Mesenchymal stem cell (in vitro differentiated cells and primary cell): ENCODE results near the gene LCMT1.

ENCODE experiments used
- DNase-seq: peaks from one replicate; pipeline ENCODE4 v3.0.0-alpha.2; 2013
- H2AFZ ChIP-seq: one replicate; pipeline ENCODE4 v1.6.1; 2013; ENCODE audit warnings: low read depth, mild to moderate bottlenecking, control low read depth, inconsistent platforms, low read length, moderate library complexity
- H2AK5ac ChIP-seq: 2 replicates; pipeline ENCODE4 v1.6.1; 2013; ENCODE audit warnings: low read length, moderate library complexity, mild to moderate bottlenecking, inconsistent platforms; ENCODE audit not compliant: severe bottlenecking
- H2BK120ac ChIP-seq: one replicate; pipeline ENCODE4 v1.6.1; 2013; ENCODE audit warnings: low read depth, mild to moderate bottlenecking, inconsistent platforms, low read length, moderate library complexity
- H2BK12ac ChIP-seq, 2 experiments: one replicate each; pipeline ENCODE4 v1.6.1; 2013; ENCODE audit warnings: inconsistent platforms in 2 of 2, low read length in 2 of 2, mild to moderate bottlenecking in 2 of 2, moderate library complexity in 2 of 2, control low read depth in 1 of 2
- H2BK15ac ChIP-seq: one replicate; pipeline ENCODE4 v1.6.1; 2013; ENCODE audit warnings: mild to moderate bottlenecking, low read depth, inconsistent platforms; ENCODE audit not compliant: poor library complexity, severe bottlenecking
- H2BK5ac ChIP-seq: 2 replicates; pipeline ENCODE4 v1.6.1; 2013; ENCODE audit warnings: low read depth, mild to moderate bottlenecking, low read length, control low read depth, inconsistent platforms; ENCODE audit not compliant: poor library complexity, severe bottlenecking
- H3K14ac ChIP-seq, 2 experiments: one replicate each; pipeline ENCODE4 v1.6.1; 2013; ENCODE audit warnings: inconsistent platforms in 2 of 2, low read length in 2 of 2, control low read depth in 1 of 2, mild to moderate bottlenecking in 1 of 2, moderate library complexity in 1 of 2
- H3K18ac ChIP-seq, 2 experiments: one replicate each; pipeline ENCODE4 v1.6.1; 2013; ENCODE audit warnings: inconsistent platforms in 2 of 2, low read length in 2 of 2, control low read depth in 1 of 2, low read depth in 1 of 2, mild to moderate bottlenecking in 1 of 2
- H3K23ac ChIP-seq, 2 experiments: one replicate each; pipeline ENCODE4 v1.6.1; 2013; ENCODE audit warnings: inconsistent platforms in 2 of 2, low read length in 2 of 2, mild to moderate bottlenecking in 2 of 2, moderate library complexity in 2 of 2, control low read depth in 1 of 2
- H3K27ac ChIP-seq: 2 replicates; pipeline ENCODE4 v1.5.1; 2013; ENCODE audit warnings: mild to moderate bottlenecking, moderate library complexity, low read length, control low read depth, inconsistent platforms; ENCODE audit not compliant: poor library complexity, severe bottlenecking
- H3K27me3 ChIP-seq, 2 experiments: 2 replicates each; pipeline versions ENCODE4 v1.6.1 to v1.7.0; 2013; ENCODE audit warnings: low read length in 2 of 2, mild to moderate bottlenecking in 2 of 2, moderate library complexity in 2 of 2, control low read depth in 1 of 2, inconsistent platforms in 1 of 2; ENCODE audit not compliant: control insufficient read depth in 1 of 2, insufficient read depth in 1 of 2
- H3K36me3 ChIP-seq, 2 experiments: 2 replicates each; pipeline versions ENCODE4 v1.6.1 to v1.7.0; 2013; ENCODE audit warnings: low read length in 2 of 2, control low read depth in 1 of 2, inconsistent platforms in 1 of 2, low read depth in 1 of 2, mild to moderate bottlenecking in 1 of 2; ENCODE audit not compliant: insufficient read depth in 2 of 2, control insufficient read depth in 1 of 2
- H3K4ac ChIP-seq, 2 experiments: one replicate each; pipeline ENCODE4 v1.6.1; 2013; ENCODE audit warnings: inconsistent platforms in 2 of 2, low read length in 2 of 2, mild to moderate bottlenecking in 2 of 2, moderate library complexity in 2 of 2, control low read depth in 1 of 2, low read depth in 1 of 2
- H3K4me1 ChIP-seq: 2 replicates; pipeline ENCODE4 v1.6.1; 2013; ENCODE audit warnings: low read depth, low read length, control low read depth; ENCODE audit not compliant: control insufficient read depth, insufficient read depth
- H3K4me2 ChIP-seq: 2 replicates; pipeline ENCODE4 v1.6.1; 2013; ENCODE audit warnings: low read length, mild to moderate bottlenecking, inconsistent platforms; ENCODE audit not compliant: poor library complexity, severe bottlenecking
- H3K4me3 ChIP-seq, 2 experiments: 2 replicates each; pipeline versions ENCODE4 v1.5.1 to v1.7.0; 2013; ENCODE audit warnings: low read length in 2 of 2, mild to moderate bottlenecking in 2 of 2, control low read depth in 1 of 2, low read depth in 1 of 2; ENCODE audit not compliant: insufficient read depth in 1 of 2
- H3K79me1 ChIP-seq: replicated peaks from 2 replicates; pipeline ENCODE4 v1.6.1; 2013; ENCODE audit warnings: mild to moderate bottlenecking, control low read depth, low read length, inconsistent platforms; ENCODE audit not compliant: poor library complexity, severe bottlenecking
- H3K9ac ChIP-seq: 2 replicates; pipeline ENCODE4 v1.7.0; 2013; ENCODE audit warnings: mild to moderate bottlenecking, low read length, moderate library complexity
- H3K9me3 ChIP-seq: 2 replicates; pipeline ENCODE4 v1.7.0; 2013; ENCODE audit warnings: mild to moderate bottlenecking, low read length; ENCODE audit not compliant: control insufficient read depth
- H4K8ac ChIP-seq: one replicate; pipeline ENCODE4 v1.6.1; 2013; ENCODE audit warnings: inconsistent platforms, mild to moderate bottlenecking, low read length, moderate library complexity
- H4K91ac ChIP-seq: one replicate; pipeline ENCODE4 v1.6.1; 2013; ENCODE audit warnings: mild to moderate bottlenecking, low read length, inconsistent platforms
- WGBS: methylation state at CpG from one replicate; pipeline ENCODE4 v1.1.7; 2013; ENCODE audit warnings: mixed read lengths; 5-methylcytosine and 5-hydroxymethylcytosine counted together

The LCMT1 gene

DNA sequence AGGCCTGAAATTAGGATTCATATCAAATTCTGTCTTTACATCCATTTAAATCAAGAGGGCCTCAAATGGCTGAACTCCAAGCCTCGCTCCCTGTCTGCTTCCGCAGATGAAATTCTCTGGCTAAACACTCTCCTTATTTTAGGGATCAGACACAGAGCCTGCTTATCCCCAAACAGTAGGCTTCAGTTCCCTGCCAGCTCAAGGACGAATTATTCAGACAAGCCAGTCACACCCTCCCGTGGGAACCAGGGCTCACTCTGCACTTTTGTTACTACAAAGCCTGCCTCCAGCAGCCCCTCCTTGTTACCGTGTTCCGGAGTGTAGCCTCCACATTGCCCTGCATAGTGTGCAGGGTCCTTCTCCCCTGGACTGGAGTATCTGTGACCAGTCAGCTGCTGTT, 46.6 kb upstream of the LCMT1 start:
- no peak for DNase-seq
- Histone ChIP-seq H3K27ac (no peak overlapping the region), H2BK5ac (no peak overlapping the region), H3K4me3 (no peak overlapping the region), H3K14ac (no peak overlapping the region), H3K4ac (no peak overlapping the region), H4K91ac (no peak overlapping the region), H2AFZ (no peak overlapping the region), H3K4me2 (no peak overlapping the region), H3K23ac (no peak overlapping the region), H2BK12ac (no peak overlapping the region), H2BK15ac (no peak overlapping the region), H3K18ac (no peak overlapping the region), H2AK5ac (no peak overlapping the region), H3K9ac (no peak overlapping the region), H3K9me3 (no peaks in the 10 kb centered on the region), H3K36me3 (no peaks in the 10 kb centered on the region), H3K27me3 (no peaks in the 10 kb centered on the region), H3K4me1 (peaks cover 10% of the 10 kb centered on the region), H2BK120ac (no peak overlapping the region), H3K79me1 (no peaks in the 10 kb centered on the region), H4K8ac (no peak overlapping the region)
- WGBS: 90% methylated on average over 6 of the region's 6 CpGs

DNA sequence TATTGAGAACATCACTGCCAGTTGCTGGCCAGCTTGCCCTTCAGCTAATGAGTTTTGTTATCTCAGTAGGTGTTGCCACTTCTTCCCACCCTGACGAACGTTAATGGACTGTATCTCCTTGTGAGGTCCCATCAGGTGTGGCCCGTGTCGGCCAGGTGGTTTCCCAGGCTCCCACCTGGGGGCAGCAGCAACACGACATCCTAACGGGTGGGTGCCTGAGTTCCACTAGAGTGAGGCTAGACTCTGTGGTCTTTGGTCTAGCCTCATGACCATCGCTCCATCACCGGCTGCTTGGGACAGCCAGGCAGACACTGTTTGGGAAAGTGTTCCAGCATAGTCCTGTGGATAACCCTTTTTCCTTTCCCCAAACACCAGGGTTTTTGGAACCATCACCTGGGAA, 45.6 kb upstream of the LCMT1 start:
- H3K9me3 ChIP-seq: no peaks in the 10 kb centered on the region
- no peak overlapping the region for H2BK5ac ChIP-seq
- no peak overlapping the region for H2BK120ac ChIP-seq
- no peaks in the 10 kb centered on the region for H3K27me3 ChIP-seq
- no peak overlapping the region for H3K9ac ChIP-seq
- H3K4ac ChIP-seq: no peak overlapping the region
- H2BK12ac ChIP-seq: no peak overlapping the region
- no peak overlapping the region for H2AFZ ChIP-seq
- H3K14ac ChIP-seq: no peak overlapping the region
- WGBS: 91% methylated on average over 8 of the region's 8 CpGs
- no peak overlapping the region for H3K27ac ChIP-seq
- H3K4me3 ChIP-seq: no peak overlapping the region
- H3K18ac ChIP-seq: peak overlapping the region in 1 of 2 experiments; percentile 23
- H3K4me1 ChIP-seq: peaks cover 10% of the 10 kb centered on the region
- H4K8ac ChIP-seq: no peak overlapping the region
- peak overlapping the region; percentile 56 for H4K91ac ChIP-seq
- H2AK5ac ChIP-seq: no peak overlapping the region
- peak overlapping the region; percentile 33 for H2BK15ac ChIP-seq
- H3K23ac ChIP-seq: no peak overlapping the region
- no peaks in the 10 kb centered on the region for H3K79me1 ChIP-seq
- no peaks in the 10 kb centered on the region for H3K36me3 ChIP-seq
- no peak for DNase-seq
- no peak overlapping the region for H3K4me2 ChIP-seq

GRCh38 chr16:25066426-25066746, 45.2 kb upstream of the LCMT1 start:
- Histone ChIP-seq H3K18ac (peak overlapping the region; percentile 80 to 94), H3K36me3 (no peaks in the 10 kb centered on the region), H2BK12ac (peak overlapping the region in 1 of 2 experiments; percentile 23), H4K91ac (peak overlapping the region; percentile 56), H3K4me2 (peak overlapping the region; percentile 55), H2BK15ac (peak overlapping the region; percentile 33), H3K14ac (no peak overlapping the region), H4K8ac (peak overlapping the region; percentile 89), H2AK5ac (peak overlapping the region; percentile 26), H3K4ac (no peak overlapping the region), H3K4me3 (peak overlapping the region in 1 of 2 experiments; percentile 98), H3K23ac (no peak overlapping the region), H2BK5ac (no peak overlapping the region), H3K79me1 (no peaks in the 10 kb centered on the region), H2AFZ (peak overlapping the region; percentile 84), H3K9me3 (no peaks in the 10 kb centered on the region), H3K4me1 (peaks cover 10% of the 10 kb centered on the region), H2BK120ac (peak overlapping the region; percentile 6), H3K27ac (no peak overlapping the region), H3K27me3 (no peaks in the 10 kb centered on the region), H3K9ac (peak overlapping the region; percentile 86)
- DNase-seq: no peak
- 56% methylated on average over 16 of the region's 16 CpGs for WGBS

GRCh38 chr16:25066747-25067631, 44.6 kb upstream of the LCMT1 start:
- peak overlapping the region; percentile 28 to 71 for H3K4ac ChIP-seq
- WGBS: 6% methylated on average over 58 of the region's 63 CpGs
- peak overlapping the region; percentile 94 for H4K91ac ChIP-seq
- no peaks in the 10 kb centered on the region for H3K79me1 ChIP-seq
- H3K23ac ChIP-seq: peak overlapping the region in 1 of 2 experiments; percentile 9
- H3K4me1 ChIP-seq: peaks cover 10% of the 10 kb centered on the region
- H3K27ac ChIP-seq: peak overlapping the region; percentile 42
- no peak overlapping the region for H2AK5ac ChIP-seq
- peak overlapping the region in 1 of 2 experiments; percentile 93 for H3K14ac ChIP-seq
- peak overlapping the region in 1 of 2 experiments; percentile 23 for H2BK12ac ChIP-seq
- peak overlapping the region; percentile 84 to 94 for H3K18ac ChIP-seq
- peak; percentile 77 for DNase-seq
- no peak overlapping the region for H2BK15ac ChIP-seq
- H2AFZ ChIP-seq: peak overlapping the region; percentile 85
- H3K27me3 ChIP-seq: peaks cover 0 to 3% of the 10 kb centered on the region in 2 experiments
- H3K36me3 ChIP-seq: no peaks in the 10 kb centered on the region
- peak overlapping the region; percentile 84 for H3K4me2 ChIP-seq
- peak overlapping the region; percentile 82 for H2BK120ac ChIP-seq
- H4K8ac ChIP-seq: peak overlapping the region; percentile 91
- no peaks in the 10 kb centered on the region for H3K9me3 ChIP-seq
- H3K9ac ChIP-seq: peak overlapping the region; percentile 94
- H2BK5ac ChIP-seq: no peak overlapping the region
- H3K4me3 ChIP-seq: peak overlapping the region; percentile 67 to 98
